H9 (cell line): ENCODE data around the gene SEMA3A. TPM values are rescaled to one million over a fixed set of nuclear protein-coding genes. Genes with fewer than 3 reads are reported as not detected.

Experiments
- DNase-seq: peaks from one replicate; pipeline ENCODE4 v3.0.0-alpha.2; 2017
- H2AFZ ChIP-seq: one replicate; pipeline ENCODE4 v1.6.1; 2013; ENCODE audit warnings: mild to moderate bottlenecking, low read length, control low read depth, moderate library complexity
- H2AK5ac ChIP-seq: 2 replicates; pipeline ENCODE4 v1.6.1; 2013; ENCODE audit warnings: low read length, control low read depth, mixed read lengths; ENCODE audit not compliant: insufficient read length
- H2BK120ac ChIP-seq: one replicate; pipeline ENCODE4 v1.6.1; 2013; ENCODE audit warnings: low read depth, mild to moderate bottlenecking, low read length, control low read depth, inconsistent platforms; ENCODE audit not compliant: poor library complexity, severe bottlenecking
- H2BK12ac ChIP-seq: 2 replicates; pipeline ENCODE4 v1.6.1; 2013; ENCODE audit warnings: low read length, control low read depth, mixed read lengths, low read depth; ENCODE audit not compliant: insufficient read length
- H2BK15ac ChIP-seq: 2 replicates; pipeline ENCODE4 v1.6.1; 2013; ENCODE audit warnings: low read depth, low read length, control low read depth
- H2BK20ac ChIP-seq: one replicate; pipeline ENCODE4 v1.6.1; 2013; ENCODE audit warnings: low read depth, mild to moderate bottlenecking, low read length, control low read depth, inconsistent platforms; ENCODE audit not compliant: poor library complexity, severe bottlenecking
- H2BK5ac ChIP-seq: 2 replicates; pipeline ENCODE4 v1.6.1; 2013; ENCODE audit warnings: low read length, control low read depth, mixed read lengths; ENCODE audit not compliant: insufficient read length
- H3K14ac ChIP-seq: 2 replicates; pipeline ENCODE4 v1.6.1; 2013; ENCODE audit warnings: low read length, control low read depth; ENCODE audit not compliant: insufficient read depth
- H3K18ac ChIP-seq: 2 replicates; pipeline ENCODE4 v1.6.1; 2013; ENCODE audit warnings: low read depth, mild to moderate bottlenecking, mixed read lengths, low read length, control low read depth; ENCODE audit not compliant: insufficient read length
- H3K23ac ChIP-seq: 2 replicates; pipeline ENCODE4 v1.6.1; 2013; ENCODE audit warnings: low read length, control low read depth, mixed read lengths, low read depth; ENCODE audit not compliant: insufficient read length
- H3K23me2 ChIP-seq: 2 replicates; pipeline ENCODE4 v1.6.1; 2013; ENCODE audit warnings: low read depth, mild to moderate bottlenecking, mixed read lengths, low read length, control low read depth; ENCODE audit not compliant: insufficient read length, poor library complexity, severe bottlenecking
- H3K27ac ChIP-seq: 2 replicates; pipeline ENCODE4 v1.5.1; 2013; ENCODE audit warnings: low read length, control low read depth, mixed read lengths, low read depth; ENCODE audit not compliant: insufficient read length
- H3K27me3 ChIP-seq: 2 replicates; pipeline ENCODE4 v1.6.1; 2013; ENCODE audit warnings: low read length, control low read depth, inconsistent platforms; ENCODE audit not compliant: insufficient read depth
- H3K4ac ChIP-seq: 2 replicates; pipeline ENCODE4 v1.6.1; 2013; ENCODE audit warnings: low read depth, mild to moderate bottlenecking, control low read depth, inconsistent platforms, low read length, moderate library complexity
- H3K4me1 ChIP-seq: 2 replicates; pipeline ENCODE4 v1.6.1; 2013; ENCODE audit warnings: low read length, control low read depth, inconsistent platforms; ENCODE audit not compliant: insufficient read depth
- H3K4me2 ChIP-seq: 2 replicates; pipeline ENCODE4 v1.6.1; 2013; ENCODE audit warnings: low read length, control low read depth, mixed read lengths; ENCODE audit not compliant: insufficient read length, insufficient read depth
- H3K56ac ChIP-seq: 2 replicates; pipeline ENCODE4 v1.6.1; 2013; ENCODE audit warnings: low read depth, mild to moderate bottlenecking, mixed read lengths, low read length, control low read depth; ENCODE audit not compliant: insufficient read length
- H3K79me1 ChIP-seq: 2 replicates; pipeline ENCODE4 v1.6.1; 2013; ENCODE audit warnings: low read depth, mild to moderate bottlenecking, moderate library complexity, low read length, control low read depth, inconsistent platforms; ENCODE audit not compliant: insufficient read depth, poor library complexity, severe bottlenecking
- H3K79me2 ChIP-seq: 2 replicates; pipeline ENCODE4 v1.6.1; 2013; ENCODE audit warnings: low read length, control low read depth, inconsistent platforms; ENCODE audit not compliant: insufficient read depth
- H3K9ac ChIP-seq: 2 replicates; pipeline ENCODE4 v1.6.1; 2013; ENCODE audit warnings: low read length, control low read depth, mixed read lengths; ENCODE audit not compliant: insufficient read length; ENCODE audit errors: extremely low read depth
- H3K9me3 ChIP-seq: one replicate; pipeline ENCODE4 v1.6.1; 2013; ENCODE audit warnings: low read depth, low read length, inconsistent platforms; ENCODE audit not compliant: control insufficient read depth
- H3T11ph ChIP-seq: one replicate; pipeline ENCODE4 v1.6.1; 2013; ENCODE audit warnings: mild to moderate bottlenecking, low read length, control low read depth, inconsistent platforms
- H4K20me1 ChIP-seq: one replicate; pipeline ENCODE4 v1.6.1; 2013; ENCODE audit not compliant: control insufficient read depth, insufficient read length, insufficient read depth
- H4K5ac ChIP-seq: 2 replicates; pipeline ENCODE4 v1.6.1; 2013; ENCODE audit warnings: low read depth, mild to moderate bottlenecking, mixed read lengths, low read length, control low read depth; ENCODE audit not compliant: insufficient read length
- H4K8ac ChIP-seq: replicated peaks from 2 replicates; pipeline ENCODE4 v1.6.1; 2013; ENCODE audit warnings: low read length, control low read depth, mixed read lengths, low read depth; ENCODE audit not compliant: insufficient read length
- H4K91ac ChIP-seq: 2 replicates; pipeline ENCODE4 v1.6.1; 2013; ENCODE audit warnings: low read depth, mild to moderate bottlenecking, moderate library complexity, mixed read lengths, low read length, control low read depth; ENCODE audit not compliant: insufficient read length
- H3K27ac Mint-ChIP-seq, 3 experiments: 2 replicates in 2 of 3; 3 replicates in 1 of 3; pipeline ENCODE4 v1.8.0; 2020 to 2021; ENCODE audit warnings: mixed read lengths in 3 of 3, mild to moderate bottlenecking in 1 of 3, moderate library complexity in 1 of 3
- H3K27me3 Mint-ChIP-seq: 2 replicates; pipeline ENCODE4 v1.8.0; 2021; ENCODE audit warnings: low read depth, mild to moderate bottlenecking, moderate library complexity, mixed read lengths
- H3K36me3 Mint-ChIP-seq, 3 experiments: 2 replicates in 2 of 3; 3 replicates in 1 of 3; pipeline ENCODE4 v1.8.0; 2020 to 2021; ENCODE audit warnings: low read depth in 3 of 3, mixed read lengths in 3 of 3; ENCODE audit not compliant: insufficient read depth in 1 of 3
- H3K4me1 Mint-ChIP-seq, 2 experiments: 2 replicates each; pipeline ENCODE4 v1.8.0; 2020; ENCODE audit warnings: mixed read lengths in 2 of 2
- H3K4me3 Mint-ChIP-seq, 2 experiments: 2 replicates in 1 of 2; 3 replicates in 1 of 2; pipeline ENCODE4 v1.8.0; 2020 to 2021; ENCODE audit warnings: mild to moderate bottlenecking in 2 of 2, mixed read lengths in 2 of 2, moderate library complexity in 1 of 2
- H3K9me3 Mint-ChIP-seq, 2 experiments: 2 replicates in 1 of 2; 3 replicates in 1 of 2; pipeline ENCODE4 v1.8.0; 2020; ENCODE audit warnings: mild to moderate bottlenecking in 2 of 2, mixed read lengths in 2 of 2, moderate library complexity in 1 of 2
- CTCF ChIP-seq: fragments of 200-600 bp; sonication (generic); conservative IDR thresholded peaks from 3 replicates; pipeline ENCODE4 v1.8.0; 2021; ENCODE audit warnings: antibody characterized with exemption, mild to moderate bottlenecking
- WGBS: extraction: QIAGEN DNeasy Blood & Tissue Kit; methylation state at CpG from one replicate; pipeline ENCODE4 v1.1.7; 2013; ENCODE audit warnings: missing lambda C conversion rate, low lambda C conversion rate, mixed read lengths; ENCODE audit not compliant: insufficient read length; ENCODE audit errors: extremely low coverage; 5-methylcytosine and 5-hydroxymethylcytosine counted together
- total RNA-seq: library from RNA; stranded (reverse); gene quantifications from 2 replicates; pipeline ENCODE4 v1.2.1, GENCODE V29; 2021

SEMA3A gene
- total RNA-seq, 1 experiment from 2014 or later = 60.0 TPM

DNA sequence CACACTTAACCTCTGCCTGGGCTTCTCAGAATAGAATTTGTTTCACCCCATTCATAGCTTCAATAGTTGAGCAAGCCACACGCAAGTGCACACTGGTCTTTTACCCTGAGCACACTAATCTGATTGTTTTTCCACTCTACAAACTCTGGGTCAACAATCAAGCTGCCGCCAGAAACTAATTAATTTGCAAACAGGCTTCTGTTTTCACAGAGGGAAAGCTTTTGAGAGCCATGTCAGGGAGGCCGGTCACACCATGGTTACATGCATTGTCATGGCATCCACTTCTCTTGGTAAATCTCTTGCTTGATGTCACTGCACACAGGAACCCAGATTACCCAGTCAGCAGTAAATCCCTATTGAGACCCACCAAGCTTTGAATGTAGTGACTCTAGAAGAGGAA is 154.2 kb downstream of the SEMA3A start:
- Histone ChIP-seq H2BK12ac (no peak overlapping the region), H3K79me2 (no peaks in the 10 kb centered on the region), H3K9ac (no peak overlapping the region), H3K9me3 (no peaks in the 10 kb centered on the region), H4K5ac (no peak overlapping the region), H3K23ac (no peak overlapping the region), H3K23me2 (no peaks in the 10 kb centered on the region), H3K27me3 (no peaks in the 10 kb centered on the region), H2BK20ac (no peak overlapping the region), H3K4ac (no peak overlapping the region), H4K91ac (no peak overlapping the region), H3K4me2 (no peak overlapping the region), H3K79me1 (no peaks in the 10 kb centered on the region), H2BK120ac (no peak overlapping the region), H2AK5ac (no peak overlapping the region), H3K56ac (no peak overlapping the region), H3K14ac (no peak overlapping the region), H3K18ac (no peak overlapping the region), H3K4me1 (no peaks in the 10 kb centered on the region), H2BK15ac (no peak overlapping the region), H2BK5ac (no peak overlapping the region), H3T11ph (no peak overlapping the region), H4K8ac (no peak overlapping the region), H3K27ac (no peak overlapping the region), H2AFZ (no peak overlapping the region), H4K20me1 (no peaks in the 10 kb centered on the region)
- TF ChIP-seq CTCF = no peak
- no CpG with 5 or more reads among the region's 3 CpGs for WGBS
- DNase-seq = no peak
- Mint-ChIP-seq H3K27ac (peak overlapping the region; percentile 24 to 98 (median 54); a peak in 6 of 7 replicates), H3K4me3 (no peak overlapping the region), H3K36me3 (peaks cover 0 to 18% (median 5%) of the 10 kb centered on the region in 3 experiments; a peak in 4 of 7 replicates), H3K27me3 (no peaks in the 10 kb centered on the region), H3K9me3 (no peaks in the 10 kb centered on the region), H3K4me1 (peaks cover 7 to 21% of the 10 kb centered on the region in 2 experiments)
